T47D (cell line): ENCODE data around the gene ZNF318.

Experiments used
- DNase-seq, 2 experiments: peaks; one replicate each; pipeline versions ENCODE4 v3.0.0 to v3.0.0-alpha.2; 2011 to 2012; ENCODE audit warnings: low read depth in 1 of 2, low spot score in 1 of 2
- JUND ChIP-seq: IDR thresholded peaks from 2 replicates; pipeline ENCODE4 v1.6.1; 2012; ENCODE audit warnings: low read depth
- in situ Hi-C: cut with HindIII; loops from 2 replicates; pipeline ENCODE4 v1.10.0; 2016; ENCODE audit warnings: low sequenced_read_pairs, low pct_unique_long_range_greater_than_20kb

ZNF318 gene

GRCh38 chr6:43290339-43290904 lies 79.0 kb downstream of the ZNF318 start:
- in situ Hi-C loops: no loop called here
- no peak for DNase-seq
- no peak for TF ChIP-seq JUND

DNA sequence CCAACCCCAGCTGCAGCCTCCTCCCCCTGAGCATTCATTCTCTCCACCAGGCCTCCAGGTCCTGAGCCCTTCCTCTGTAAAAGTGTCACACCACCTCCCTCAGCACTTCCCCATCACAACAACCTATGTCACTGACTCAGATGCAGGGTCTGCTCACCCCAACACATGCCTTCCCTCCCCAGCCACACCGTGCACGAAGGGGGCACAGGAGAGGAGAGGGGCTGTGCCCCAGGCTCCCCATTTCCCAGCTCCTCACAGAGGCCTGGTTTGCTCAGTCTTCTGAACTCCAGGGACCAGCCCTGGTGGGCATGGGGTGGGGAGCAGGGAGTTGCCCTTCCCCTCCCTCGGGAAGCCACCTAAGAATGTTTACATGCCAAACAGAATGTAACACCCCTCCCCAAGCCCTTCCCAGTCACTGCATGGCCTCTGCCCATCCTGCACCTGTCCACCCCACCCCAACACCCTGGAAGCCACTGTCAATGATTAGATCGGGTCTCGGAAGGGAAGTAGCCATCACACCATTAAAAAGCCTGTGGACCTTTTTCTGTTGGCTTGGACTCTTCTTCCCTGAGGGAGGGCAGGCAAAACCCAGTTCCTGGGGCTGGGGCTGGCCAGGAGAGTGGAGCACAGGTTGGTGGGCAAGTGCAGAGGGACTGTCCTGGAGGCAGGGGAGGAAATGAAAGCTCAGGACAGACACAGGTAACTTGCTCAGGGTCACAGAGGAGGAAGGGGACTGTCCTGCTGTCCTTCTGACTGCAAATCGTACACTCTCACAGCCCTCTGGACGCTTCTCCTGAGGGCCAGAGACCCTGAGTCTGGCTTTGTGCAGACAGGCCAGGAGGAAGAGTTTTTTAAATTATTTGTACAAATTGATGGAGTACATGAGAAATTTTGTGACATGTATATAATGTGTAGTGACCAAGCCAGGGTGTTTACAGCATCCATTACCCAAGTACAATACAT lies 81.4 kb downstream of the ZNF318 start:
- no peak for DNase-seq
- TF ChIP-seq JUND: no peak
- in situ Hi-C loops: no loop called here

GRCh38 chr6:43286980-43287716 lies 82.3 kb downstream of the ZNF318 start:
- no peak for DNase-seq
- TF ChIP-seq JUND: no peak
- in situ Hi-C loops: no loop called here

DNA sequence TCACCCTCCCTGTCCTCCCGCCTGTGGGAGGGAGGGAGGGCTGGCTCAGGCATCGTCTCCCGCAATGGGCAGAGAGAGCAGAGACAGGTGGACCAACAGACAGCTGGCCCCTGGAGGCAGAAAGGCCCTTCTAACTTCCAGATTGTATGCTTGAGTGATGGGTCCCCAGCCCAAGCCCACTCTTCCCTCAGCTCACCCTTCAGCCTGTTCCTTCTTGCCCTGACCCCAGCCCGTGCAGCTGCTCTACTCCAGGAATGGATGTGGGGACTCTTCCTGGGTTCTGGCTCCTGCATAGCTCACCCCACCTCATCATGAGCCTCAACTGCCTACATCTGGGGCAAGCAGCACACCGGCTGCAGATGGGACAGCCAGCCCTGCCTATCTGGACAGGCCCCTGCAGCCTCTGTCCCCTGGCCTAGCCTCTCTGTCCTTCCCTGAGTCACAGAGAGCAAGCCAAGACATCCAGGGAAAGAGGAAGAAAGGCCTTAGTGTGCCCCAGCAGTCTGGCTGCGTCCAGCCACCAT lies 82.9 kb downstream of the ZNF318 start:
- no peak for DNase-seq
- in situ Hi-C loops: no loop called here

More for the DNA sequence above, 82.9 kb downstream of the ZNF318 start:
- no peak for TF ChIP-seq JUND
